HL-60 (cell line): Measurements from ENCODE around the gene SECISBP2L.

Experiments used
- POLR2AphosphoS5 ChIP-seq: IDR thresholded peaks from 2 replicates; pipeline ENCODE4 v1.6.1; 2012; ENCODE audit warnings: low read depth
- TF ChIP-seq, protein P1 (sequence below): IDR thresholded peaks from one replicate; pipeline ENCODE4 v1.5.1; 2011; ENCODE audit warnings: low read length, control low read depth, inconsistent platforms; ENCODE audit not compliant: insufficient read depth
- TF ChIP-seq, protein P2 (sequence below): IDR thresholded peaks from 2 replicates; pipeline ENCODE4 v1.6.1; 2012; ENCODE audit warnings: low read depth; ENCODE audit not compliant: insufficient replicate concordance

DNA sequence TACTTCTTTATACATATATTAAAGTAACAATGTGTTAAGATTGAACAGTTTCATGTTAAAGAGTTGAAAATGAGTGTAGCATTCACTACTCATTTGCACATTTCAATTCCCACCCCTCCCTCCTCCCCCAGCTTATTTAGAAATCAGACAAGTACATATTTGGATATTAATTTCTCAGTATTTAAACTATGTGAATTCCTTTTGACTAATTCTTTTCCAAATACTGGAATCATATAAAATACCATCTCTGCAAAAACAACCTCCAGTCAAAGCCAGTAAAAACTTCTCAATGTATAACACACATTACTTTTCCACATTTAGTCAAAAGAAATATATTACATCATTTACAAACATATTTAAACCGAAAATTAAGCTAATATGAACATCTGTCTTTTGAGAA, 57.1 kb downstream of the SECISBP2L start:
- TF ChIP-seq, protein P1, sequence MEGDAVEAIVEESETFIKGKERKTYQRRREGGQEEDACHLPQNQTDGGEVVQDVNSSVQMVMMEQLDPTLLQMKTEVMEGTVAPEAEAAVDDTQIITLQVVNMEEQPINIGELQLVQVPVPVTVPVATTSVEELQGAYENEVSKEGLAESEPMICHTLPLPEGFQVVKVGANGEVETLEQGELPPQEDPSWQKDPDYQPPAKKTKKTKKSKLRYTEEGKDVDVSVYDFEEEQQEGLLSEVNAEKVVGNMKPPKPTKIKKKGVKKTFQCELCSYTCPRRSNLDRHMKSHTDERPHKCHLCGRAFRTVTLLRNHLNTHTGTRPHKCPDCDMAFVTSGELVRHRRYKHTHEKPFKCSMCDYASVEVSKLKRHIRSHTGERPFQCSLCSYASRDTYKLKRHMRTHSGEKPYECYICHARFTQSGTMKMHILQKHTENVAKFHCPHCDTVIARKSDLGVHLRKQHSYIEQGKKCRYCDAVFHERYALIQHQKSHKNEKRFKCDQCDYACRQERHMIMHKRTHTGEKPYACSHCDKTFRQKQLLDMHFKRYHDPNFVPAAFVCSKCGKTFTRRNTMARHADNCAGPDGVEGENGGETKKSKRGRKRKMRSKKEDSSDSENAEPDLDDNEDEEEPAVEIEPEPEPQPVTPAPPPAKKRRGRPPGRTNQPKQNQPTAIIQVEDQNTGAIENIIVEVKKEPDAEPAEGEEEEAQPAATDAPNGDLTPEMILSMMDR, result no peak
- no peak for TF ChIP-seq POLR2AphosphoS5
- TF ChIP-seq, protein P2, sequence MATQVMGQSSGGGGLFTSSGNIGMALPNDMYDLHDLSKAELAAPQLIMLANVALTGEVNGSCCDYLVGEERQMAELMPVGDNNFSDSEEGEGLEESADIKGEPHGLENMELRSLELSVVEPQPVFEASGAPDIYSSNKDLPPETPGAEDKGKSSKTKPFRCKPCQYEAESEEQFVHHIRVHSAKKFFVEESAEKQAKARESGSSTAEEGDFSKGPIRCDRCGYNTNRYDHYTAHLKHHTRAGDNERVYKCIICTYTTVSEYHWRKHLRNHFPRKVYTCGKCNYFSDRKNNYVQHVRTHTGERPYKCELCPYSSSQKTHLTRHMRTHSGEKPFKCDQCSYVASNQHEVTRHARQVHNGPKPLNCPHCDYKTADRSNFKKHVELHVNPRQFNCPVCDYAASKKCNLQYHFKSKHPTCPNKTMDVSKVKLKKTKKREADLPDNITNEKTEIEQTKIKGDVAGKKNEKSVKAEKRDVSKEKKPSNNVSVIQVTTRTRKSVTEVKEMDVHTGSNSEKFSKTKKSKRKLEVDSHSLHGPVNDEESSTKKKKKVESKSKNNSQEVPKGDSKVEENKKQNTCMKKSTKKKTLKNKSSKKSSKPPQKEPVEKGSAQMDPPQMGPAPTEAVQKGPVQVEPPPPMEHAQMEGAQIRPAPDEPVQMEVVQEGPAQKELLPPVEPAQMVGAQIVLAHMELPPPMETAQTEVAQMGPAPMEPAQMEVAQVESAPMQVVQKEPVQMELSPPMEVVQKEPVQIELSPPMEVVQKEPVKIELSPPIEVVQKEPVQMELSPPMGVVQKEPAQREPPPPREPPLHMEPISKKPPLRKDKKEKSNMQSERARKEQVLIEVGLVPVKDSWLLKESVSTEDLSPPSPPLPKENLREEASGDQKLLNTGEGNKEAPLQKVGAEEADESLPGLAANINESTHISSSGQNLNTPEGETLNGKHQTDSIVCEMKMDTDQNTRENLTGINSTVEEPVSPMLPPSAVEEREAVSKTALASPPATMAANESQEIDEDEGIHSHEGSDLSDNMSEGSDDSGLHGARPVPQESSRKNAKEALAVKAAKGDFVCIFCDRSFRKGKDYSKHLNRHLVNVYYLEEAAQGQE, result no peak
